Heart right ventricle (tissue), 16 donors: ENCODE measurements around the gene METAP1. TPM values are rescaled to one million over a fixed set of nuclear protein-coding genes. Genes with fewer than 3 reads are reported as not detected.

ENCODE experiments used
- ATAC-seq, 8 donors: fragments of 200-7000 bp; cut with Tn5 transposase; one replicate each; pipeline ENCODE4 v1.9.1; 2020; ENCODE audit warnings: mild to moderate bottlenecking in 8 of 8, moderate library complexity in 8 of 8, moderate number of reproducible peaks in 1 of 8
- DNase-seq, 2 donors: peaks; one replicate each; pipeline ENCODE4 v3.0.0-alpha.2; 2020
- H3K27ac ChIP-seq, 10 donors: fragments of 200-600 bp; sonication (generic) in 2 of 10; one replicate each; pipeline versions ENCODE4 v1.5.0 to v1.8.0; 2020 to 2022; ENCODE audit warnings: mild to moderate bottlenecking in 3 of 10
- H3K27me3 ChIP-seq, 7 donors: fragments of 200-600 bp; one replicate each; pipeline ENCODE4 v1.8.0; 2021 to 2022; ENCODE audit warnings: mild to moderate bottlenecking in 2 of 7
- H3K36me3 ChIP-seq, 9 donors: fragments of 200-600 bp; sonication (generic) in 1 of 9; one replicate each; pipeline versions ENCODE4 v1.5.0 to v1.8.0; 2020 to 2022; ENCODE audit warnings: mild to moderate bottlenecking in 2 of 9
- H3K4me1 ChIP-seq, 9 donors: fragments of 200-600 bp; sonication (generic) in 1 of 9; one replicate each; pipeline versions ENCODE4 v1.5.0 to v1.8.0; 2020 to 2022; ENCODE audit warnings: mild to moderate bottlenecking in 4 of 9
- H3K4me3 ChIP-seq, 10 donors: fragments of 200-600 bp; sonication (generic) in 2 of 10; one replicate each; pipeline versions ENCODE4 v1.5.0 to v1.8.0; 2020 to 2022; ENCODE audit warnings: mild to moderate bottlenecking in 7 of 10, moderate library complexity in 2 of 10
- H3K9me3 ChIP-seq, 11 donors: fragments of 200-600 bp in 10 of 11; sonication (generic) in 2 of 11; one replicate each; pipeline versions ENCODE4 v1.5.0 to v1.8.0; 2013 to 2022; ENCODE audit warnings: mild to moderate bottlenecking in 2 of 11, control low read depth in 1 of 11, moderate library complexity in 1 of 11
- CTCF ChIP-seq, 9 donors: fragments of 200-600 bp; sonication (generic) in 2 of 9; IDR thresholded peaks; one replicate each; pipeline versions ENCODE4 v1.5.0 to v1.8.0; 2021 to 2022; ENCODE audit warnings: antibody characterized with exemption in 9 of 9, mild to moderate bottlenecking in 5 of 9, moderate library complexity in 1 of 9
- WGBS, 2 donors: extraction: QIAGEN DNeasy Blood & Tissue Kit; methylation state at CpG; one replicate each; pipeline ENCODE4 v1.1.7; 2013; ENCODE audit warnings: inconsistent platforms in 1 of 2; 5-methylcytosine and 5-hydroxymethylcytosine counted together
- intact Hi-C, 10 donors: fragments of 100-400 bp; cut with DNase I; formaldehyde crosslinking; loops; one replicate each; pipeline versions ENCODE4 v1.11.1 to v1.14.2; 2022
- polyA plus RNA-seq, 2 donors: library from polyadenylated mRNA; stranded (reverse); fragments of 200-250 nt; gene quantifications; one replicate each; pipeline ENCODE4 v1.2.3, GENCODE V29; 2013
- total RNA-seq, 10 donors: library from RNA; stranded (reverse); fragmentation: NEBNext Ultra II Directional in 3 of 10; extraction: Animal tissue kit (Norgen Biotek cat#: 25700) in 3 of 10; gene quantifications; one replicate each; pipeline versions ENCODE4 v1.2.1 to v1.2.4, GENCODE V29; 2021 to 2023
- donor health status: Arrhythmogenic right ventricular cardiomyopathy.
- donor health status: ischemic (EF 13 %, LVEDD 7.1; RV severe dilation, severe dysfunction).
- donor health status: healthy with polysubstance abuse.
- donor health status: DM: no; HTN: yes; CAD: no.
- donor health status: DM: no; HTN: no; CAD: no.
- donor health status: ischemic (EF 25% LVEDD 6.9; RV normal size, moderate dysfunction).
- donor health status: ischemic (EF 25% LVEDD 5.7; RV mildly dilated, moderate dysfunction).
- donor health status: healthy.
- donor health status: DM: yes; HTN: yes; CAD: no.
- donor health status: Ischemic cardiomyopathy.
- donor health status: ischemic (EF 35%, LVEDD 5.7; RV mildly dilated, moderate dysfunction).
- donor health status: nonischemic (EF 11% LVEDD 7.7; RV severe dilation, severe dysfunction).
- donor health status: DM: yes; HTN: yes; CAD: no.
- donor health status: PGD.
- donor health status: ischemic (EF 29% LVEDD 5.4; RV normal size, mild dysfunction).
- donor health status: nonischemic (EF 23%, LVEDD 6.1; RV moderate dilation, normal function).

The METAP1 gene
- total and polyA plus RNA-seq, 12 donors: 37.7 to 79.7 (median 59.8) TPM

- no peak overlapping the region for H3K27ac ChIP-seq
- ATAC-seq: no peak
Measured at GRCh38 chr4:99067617-99068016, 72.1 kb downstream of the METAP1 start.

GRCh38 chr4:99071159-99071558, 75.6 kb downstream of the METAP1 start:
- H3K27ac ChIP-seq: no peak overlapping the region
- no peak overlapping the region for H3K4me3 ChIP-seq
- DNase-seq (no peak), ATAC-seq (peak in 1 of 8 donors; percentile 50)
- H3K36me3 ChIP-seq: peaks cover 0 to 99% (median 30%) of the 10 kb centered on the region in 9 donors
- no peaks in the 10 kb centered on the region for H3K9me3 ChIP-seq
- H3K27me3 ChIP-seq: no peaks in the 10 kb centered on the region
- intact Hi-C loops: no loop called here
- no peak for TF ChIP-seq CTCF (IDR thresholded peaks at IDR 0.05)
- WGBS, 2 donors: 87 to 88% methylated on average over 5 of the region's 5 CpGs
- peaks cover 0 to 11% (median 0%) of the 10 kb centered on the region in 9 donors for H3K4me1 ChIP-seq

More at GRCh38 chr4:99067617-99068016, 72.1 kb downstream of the METAP1 start:
- WGBS, 2 donors: 64 to 70% methylated on average over 1 of the region's 1 CpG
- DNase-seq: no peak
- Histone ChIP-seq H3K36me3 (peaks cover 0 to 94% (median 10%) of the 10 kb centered on the region in 9 donors), H3K9me3 (no peaks in the 10 kb centered on the region), H3K4me3 (no peak overlapping the region), H3K4me1 (peaks cover 0 to 6% (median 0%) of the 10 kb centered on the region in 9 donors), H3K27me3 (no peaks in the 10 kb centered on the region)
- intact Hi-C loops: no loop called here
- TF ChIP-seq CTCF (IDR thresholded peaks at IDR 0.05): no peak

- intact Hi-C loops: no loop called here
- TF ChIP-seq CTCF (IDR thresholded peaks at IDR 0.05): no peak
- Histone ChIP-seq H3K4me1 (peaks cover 0 to 24% (median 9%) of the 10 kb centered on the region in 9 donors), H3K4me3 (no peak overlapping the region), H3K36me3 (peaks cover 0 to 100% (median 32%) of the 10 kb centered on the region in 9 donors), H3K9me3 (no peaks in the 10 kb centered on the region), H3K27me3 (no peaks in the 10 kb centered on the region), H3K27ac (no peak overlapping the region)
- 61 to 77% methylated on average over 7 of the region's 7 CpGs for WGBS, 2 donors
- DNase-seq (no peak), ATAC-seq (no peak)
Measured at GRCh38 chr4:99074816-99075215, 79.3 kb downstream of the METAP1 start.

- no peak overlapping the region for H3K4me3 ChIP-seq
- H3K27me3 ChIP-seq: no peaks in the 10 kb centered on the region
- ATAC-seq (peak in 2 of 8 donors; percentile 54 to 58), DNase-seq (no peak)
- H3K4me1 ChIP-seq: peaks cover 0 to 25% (median 9%) of the 10 kb centered on the region in 9 donors
- intact Hi-C loops: no loop called here
- peaks cover 0 to 100% (median 35%) of the 10 kb centered on the region in 9 donors for H3K36me3 ChIP-seq
- 62 to 67% methylated on average over 5 of the region's 5 CpGs for WGBS, 2 donors
- H3K27ac ChIP-seq: no peak overlapping the region
- no peak for TF ChIP-seq CTCF (IDR thresholded peaks at IDR 0.05)
- H3K9me3 ChIP-seq: no peaks in the 10 kb centered on the region
Measured at GRCh38 chr4:99076292-99076976, 80.9 kb downstream of the METAP1 start.
